Smooth muscle cell (in vitro differentiated cells): ENCODE results near the gene ROR2. TPM values are rescaled to one million over a fixed set of nuclear protein-coding genes. Genes with fewer than 3 reads are reported as not detected.

Experiments
- DNase-seq: peaks from one replicate; lab custom pipeline; 2025; ENCODE audit not compliant: unreplicated experiment; lab: John Stamatoyannopoulos, UW
- H2AFZ ChIP-seq: fragments of 200-600 bp; sonication (generic); 2 replicates; pipeline ENCODE4 v1.6.0; 2016; ENCODE audit warnings: antibody characterized with exemption, low read depth, mild to moderate bottlenecking
- H3F3A ChIP-seq: fragments of 200-600 bp; sonication (generic); 2 replicates; pipeline ENCODE4 v1.6.0; 2017; ENCODE audit warnings: antibody characterized with exemption, low read depth
- H3K27ac ChIP-seq: fragments of 200-600 bp; sonication (generic); 2 replicates; pipeline ENCODE4 v1.5.1; 2016; ENCODE audit warnings: low read depth, mild to moderate bottlenecking
- H3K27me3 ChIP-seq: fragments of 200-600 bp; sonication (generic); 2 replicates; pipeline ENCODE4 v1.6.1; 2016; ENCODE audit warnings: low read depth, mild to moderate bottlenecking
- H3K36me3 ChIP-seq: fragments of 200-600 bp; sonication (generic); 2 replicates; pipeline ENCODE4 v1.5.1; 2016; ENCODE audit warnings: low read depth
- H3K4me1 ChIP-seq: fragments of 200-600 bp; sonication (generic); 2 replicates; pipeline ENCODE4 v1.5.1; 2016; ENCODE audit warnings: low read depth
- H3K4me2 ChIP-seq: fragments of 200-600 bp; sonication (generic); 2 replicates; pipeline ENCODE4 v1.6.0; 2016; ENCODE audit warnings: mild to moderate bottlenecking
- H3K4me3 ChIP-seq: fragments of 200-600 bp; sonication (generic); 2 replicates; pipeline ENCODE4 v1.5.1; 2016; ENCODE audit warnings: mild to moderate bottlenecking
- H3K79me2 ChIP-seq: fragments of 200-600 bp; sonication (generic); 2 replicates; pipeline ENCODE4 v1.6.0; 2016; ENCODE audit warnings: low read depth, mild to moderate bottlenecking
- H3K9ac ChIP-seq: fragments of 200-600 bp; sonication (generic); 2 replicates; pipeline ENCODE4 v1.6.0; 2016; ENCODE audit warnings: low read depth
- H3K9me3 ChIP-seq: fragments of 200-600 bp; sonication (generic); replicated peaks from 2 replicates; pipeline ENCODE4 v1.5.1; 2016; ENCODE audit warnings: low read depth
- H4K20me1 ChIP-seq: fragments of 200-600 bp; sonication (generic); 2 replicates; pipeline ENCODE4 v1.6.0; 2016; ENCODE audit warnings: low read depth
- CTCF ChIP-seq: fragments of 200-600 bp; sonication (generic); IDR thresholded peaks from 2 replicates; pipeline ENCODE4 v1.5.1; 2017; ENCODE audit warnings: borderline replicate concordance, mild to moderate bottlenecking, antibody characterized with exemption; ENCODE audit not compliant: insufficient read depth, poor library complexity, severe bottlenecking
- WGBS: methylation state at CpG from one replicate; pipeline ENCODE4 v1.1.7; 2016; ENCODE audit warnings: low lambda C conversion rate; 5-methylcytosine and 5-hydroxymethylcytosine counted together
- polyA plus RNA-seq: library from polyadenylated mRNA; unstranded; fragments of >200 nt; fragmentation: Nextera tagmentation; extraction: Ambion mirVana; gene quantifications from 2 replicates; pipeline ENCODE4 v1.2.1, GENCODE V29; 2016
- total RNA-seq: library from RNA; depleted of rRNA; stranded (reverse); fragments of >200 nt; gene quantifications from 2 replicates; pipeline ENCODE4 v1.2.3, GENCODE V29; 2014

Gene ROR2
- total and polyA plus RNA-seq, 2 experiments from 2014 or later = 16.7 to 21.7 TPM

- DNase-seq = no peak
- Histone ChIP-seq H3K4me3 (no peak overlapping the region), H3K4me2 (no peak overlapping the region), H3K4me1 (peaks cover 7% of the 10 kb centered on the region), H4K20me1 (no peaks in the 10 kb centered on the region), H3K36me3 (no peaks in the 10 kb centered on the region), H3K9ac (no peak overlapping the region), H3K9me3 (no peaks in the 10 kb centered on the region), H3K27ac (no peak overlapping the region), H2AFZ (no peak overlapping the region), H3K79me2 (no peaks in the 10 kb centered on the region), H3F3A (no peaks in the 10 kb centered on the region), H3K27me3 (no peaks in the 10 kb centered on the region)
- WGBS = 92% methylated on average over 5 of the region's 5 CpGs
- no peak for TF ChIP-seq CTCF
These were observed 8.1 kb upstream of the ROR2 start for GRCh38 chr9:91958174-91958573.

- peak; percentile 63 for TF ChIP-seq CTCF
- Histone ChIP-seq H3K27me3 (no peaks in the 10 kb centered on the region), H3K4me1 (peaks cover 12% of the 10 kb centered on the region), H2AFZ (peak overlapping the region; percentile 87), H3K27ac (peak overlapping the region; percentile 80), H3K79me2 (peaks cover under 1% of the 10 kb centered on the region), H4K20me1 (no peaks in the 10 kb centered on the region), H3K4me3 (no peak overlapping the region), H3K36me3 (no peaks in the 10 kb centered on the region), H3K9me3 (no peaks in the 10 kb centered on the region), H3F3A (no peaks in the 10 kb centered on the region), H3K9ac (peak overlapping the region; percentile 35), H3K4me2 (peak overlapping the region; percentile 80)
- DNase-seq = no peak
- 19% methylated on average over 6 of the region's 6 CpGs for WGBS
These were observed 4.9 kb upstream of the ROR2 start for GRCh38 chr9:91954841-91955471.

DNA sequence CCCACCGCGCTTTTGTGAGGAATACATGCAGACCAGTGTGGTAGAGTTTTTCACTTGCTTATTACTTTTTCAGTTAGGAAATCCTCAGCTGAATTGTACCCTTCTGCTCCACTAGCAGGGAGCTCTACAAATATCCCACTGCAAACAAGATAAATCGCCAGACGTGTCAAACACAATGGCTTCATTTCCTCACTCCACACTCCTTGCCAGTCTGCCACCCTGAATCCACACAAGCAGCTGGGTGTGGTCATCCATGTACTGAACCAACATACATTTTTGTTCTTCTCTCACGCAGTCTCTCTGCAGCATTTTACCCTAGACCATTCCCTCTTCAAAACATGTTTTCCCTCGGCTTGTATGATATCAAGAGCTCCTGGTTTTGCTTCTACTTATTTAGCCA is 3.7 kb upstream of the ROR2 start:
- no peaks in the 10 kb centered on the region for H3K27me3 ChIP-seq
- 92% methylated on average over 6 of the region's 6 CpGs for WGBS
- TF ChIP-seq CTCF = no peak
- no peaks in the 10 kb centered on the region for H3K36me3 ChIP-seq
- peaks cover 9% of the 10 kb centered on the region for H3K79me2 ChIP-seq
- H3K27ac ChIP-seq = no peak overlapping the region
- H2AFZ ChIP-seq = no peak overlapping the region
- H3K9me3 ChIP-seq = no peaks in the 10 kb centered on the region
- no peak overlapping the region for H3K9ac ChIP-seq
- no peak overlapping the region for H3K4me2 ChIP-seq
- H3K4me1 ChIP-seq = peaks cover 12% of the 10 kb centered on the region
- no peaks in the 10 kb centered on the region for H3F3A ChIP-seq
- no peak overlapping the region for H3K4me3 ChIP-seq
- no peaks in the 10 kb centered on the region for H4K20me1 ChIP-seq
- DNase-seq = no peak

GRCh38 chr9:91951944-91952520 is 2.0 kb upstream of the ROR2 start:
- no peak overlapping the region for H3K4me3 ChIP-seq
- no peak overlapping the region for H3K27ac ChIP-seq
- H4K20me1 ChIP-seq = peaks cover 6% of the 10 kb centered on the region
- no peak overlapping the region for H3K4me2 ChIP-seq
- 82% methylated on average over 6 of the region's 6 CpGs for WGBS
- H3K79me2 ChIP-seq = peaks cover 25% of the 10 kb centered on the region
- TF ChIP-seq CTCF = no peak
- DNase-seq = no peak
- no peaks in the 10 kb centered on the region for H3K9me3 ChIP-seq
- peaks cover 7% of the 10 kb centered on the region for H3F3A ChIP-seq
- no peaks in the 10 kb centered on the region for H3K27me3 ChIP-seq
- no peaks in the 10 kb centered on the region for H3K36me3 ChIP-seq
- no peak overlapping the region for H2AFZ ChIP-seq
- H3K4me1 ChIP-seq = peaks cover 26% of the 10 kb centered on the region
- H3K9ac ChIP-seq = no peak overlapping the region
